Measurements from ENCODE around the gene INAVA. TPM values are rescaled to one million over a fixed set of nuclear protein-coding genes. Genes with fewer than 3 reads are reported as not detected.

The INAVA gene
- total RNA-seq, 1 donor from 2014 or later = 5.0 TPM

- Mint-ChIP-seq H3K36me3 (ENCODE audit: low read depth) (peaks cover 16% of the 10 kb centered on the region), H3K4me3 (ENCODE audit: unreplicated experiment) (no peak overlapping the region), H3K4me1 (ENCODE audit: low read depth) (peaks cover 29% of the 10 kb centered on the region), H3K9me3 (ENCODE audit: low read depth) (no peaks in the 10 kb centered on the region), H3K27ac (ENCODE audit: unreplicated experiment) (peak overlapping the region; percentile 93), H3K27me3 (ENCODE audit: low read depth) (no peaks in the 10 kb centered on the region)
- no peak for TF ChIP-seq CTCF (IDR thresholded peaks at IDR 0.05)
- DNase-seq (ENCODE audit: low spot score) = no peak
Measured at GRCh38 chr1:200856716-200857357, 37.9 kb upstream of the INAVA start.

GRCh38 chr1:200857804-200858203 is 36.9 kb upstream of the INAVA start:
- Mint-ChIP-seq H3K27ac (ENCODE audit: unreplicated experiment) (peak overlapping the region; percentile 93), H3K9me3 (ENCODE audit: low read depth) (no peaks in the 10 kb centered on the region), H3K36me3 (ENCODE audit: low read depth) (peaks cover 12% of the 10 kb centered on the region), H3K27me3 (ENCODE audit: low read depth) (no peaks in the 10 kb centered on the region), H3K4me3 (ENCODE audit: unreplicated experiment) (no peak overlapping the region), H3K4me1 (ENCODE audit: low read depth) (peaks cover 29% of the 10 kb centered on the region)
- TF ChIP-seq CTCF (IDR thresholded peaks at IDR 0.05) = no peak
- DNase-seq (ENCODE audit: low spot score) = no peak

- Mint-ChIP-seq H3K4me1 (ENCODE audit: low read depth) (peaks cover 30% of the 10 kb centered on the region), H3K9me3 (ENCODE audit: low read depth) (no peaks in the 10 kb centered on the region), H3K27ac (ENCODE audit: unreplicated experiment) (no peak overlapping the region), H3K36me3 (ENCODE audit: low read depth) (peaks cover 15% of the 10 kb centered on the region), H3K4me3 (ENCODE audit: unreplicated experiment) (no peak overlapping the region), H3K27me3 (ENCODE audit: low read depth) (no peaks in the 10 kb centered on the region)
- no peak for TF ChIP-seq CTCF (IDR thresholded peaks at IDR 0.05)
- DNase-seq (ENCODE audit: low spot score) = no peak
Measured at GRCh38 chr1:200861937-200862647, 32.6 kb upstream of the INAVA start.

GRCh38 chr1:200862713-200863415 is 31.8 kb upstream of the INAVA start:
- Mint-ChIP-seq H3K27ac (ENCODE audit: unreplicated experiment) (no peak overlapping the region), H3K4me3 (ENCODE audit: unreplicated experiment) (no peak overlapping the region), H3K4me1 (ENCODE audit: low read depth) (peaks cover 28% of the 10 kb centered on the region), H3K36me3 (ENCODE audit: low read depth) (peaks cover 13% of the 10 kb centered on the region), H3K9me3 (ENCODE audit: low read depth) (no peaks in the 10 kb centered on the region), H3K27me3 (ENCODE audit: low read depth) (no peaks in the 10 kb centered on the region)
- TF ChIP-seq CTCF (IDR thresholded peaks at IDR 0.05) = no peak
- DNase-seq (ENCODE audit: low spot score) = no peak

- H3K36me3 Mint-ChIP-seq (ENCODE audit: low read depth) = peaks cover 10% of the 10 kb centered on the region
- H3K4me3 Mint-ChIP-seq (ENCODE audit: unreplicated experiment) = no peak overlapping the region
- no peak for DNase-seq (ENCODE audit: low spot score)
Measured at GRCh38 chr1:200866116-200866515, 28.6 kb upstream of the INAVA start.

More at GRCh38 chr1:200866116-200866515, 28.6 kb upstream of the INAVA start:
- TF ChIP-seq CTCF (IDR thresholded peaks at IDR 0.05) = no peak
- H3K9me3 Mint-ChIP-seq (ENCODE audit: low read depth) = no peaks in the 10 kb centered on the region
- peaks cover 19% of the 10 kb centered on the region for H3K4me1 Mint-ChIP-seq (ENCODE audit: low read depth)
- H3K27me3 Mint-ChIP-seq (ENCODE audit: low read depth) = no peaks in the 10 kb centered on the region
- H3K27ac Mint-ChIP-seq (ENCODE audit: unreplicated experiment) = no peak overlapping the region

Data from chondrocyte (in vitro differentiated cells).